Stimulated activated CD4-positive, alpha-beta T cell treated with anti-CD3 and anti-CD28 coated beads, Interleukin-4, amount 100 ng/mL, for 4 hours (primary cell): Measurements from ENCODE around the gene SLC25A21.

Experiments
- DNase-seq, 2 experiments: peaks; one replicate each; pipeline ENCODE4 v3.0.0-alpha.2; 2020

SLC25A21 gene

DNA sequence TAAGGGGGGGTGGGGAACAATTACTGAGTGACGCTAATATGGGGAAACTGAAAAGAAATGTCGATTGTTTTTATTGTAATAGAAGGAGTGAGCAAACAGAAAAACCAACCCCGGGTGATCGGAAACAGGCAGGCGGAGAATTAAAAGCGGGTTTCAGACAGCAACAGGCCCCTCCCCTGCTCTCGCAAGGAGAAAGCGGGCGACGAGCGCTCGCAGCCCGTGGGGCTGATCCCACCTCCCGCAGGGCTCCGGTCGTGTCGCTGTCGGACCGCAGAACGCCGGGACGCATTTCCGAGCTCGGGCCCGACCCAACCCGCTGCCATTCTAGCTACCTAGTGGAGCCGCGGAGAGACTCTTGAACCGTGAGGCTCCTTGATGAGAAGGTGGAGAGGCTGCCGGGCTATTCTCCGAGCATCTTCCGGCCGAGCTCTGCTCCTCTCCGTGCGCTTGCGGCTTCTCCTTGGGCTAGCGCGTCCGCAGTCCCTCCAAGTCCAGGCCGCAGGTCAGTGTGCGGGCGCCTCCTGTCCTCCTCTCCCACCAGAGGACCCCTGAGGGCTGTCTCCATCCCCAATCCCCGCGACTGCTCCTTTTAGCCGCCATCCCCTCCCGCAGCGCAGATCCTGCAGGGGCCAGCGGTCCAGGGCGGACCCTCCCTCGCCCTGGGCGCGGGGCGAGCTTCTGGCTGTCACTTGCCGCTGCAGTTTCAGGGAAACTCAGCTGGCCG, 514.8 kb downstream of the SLC25A21 start:
- no peak for DNase-seq

DNA sequence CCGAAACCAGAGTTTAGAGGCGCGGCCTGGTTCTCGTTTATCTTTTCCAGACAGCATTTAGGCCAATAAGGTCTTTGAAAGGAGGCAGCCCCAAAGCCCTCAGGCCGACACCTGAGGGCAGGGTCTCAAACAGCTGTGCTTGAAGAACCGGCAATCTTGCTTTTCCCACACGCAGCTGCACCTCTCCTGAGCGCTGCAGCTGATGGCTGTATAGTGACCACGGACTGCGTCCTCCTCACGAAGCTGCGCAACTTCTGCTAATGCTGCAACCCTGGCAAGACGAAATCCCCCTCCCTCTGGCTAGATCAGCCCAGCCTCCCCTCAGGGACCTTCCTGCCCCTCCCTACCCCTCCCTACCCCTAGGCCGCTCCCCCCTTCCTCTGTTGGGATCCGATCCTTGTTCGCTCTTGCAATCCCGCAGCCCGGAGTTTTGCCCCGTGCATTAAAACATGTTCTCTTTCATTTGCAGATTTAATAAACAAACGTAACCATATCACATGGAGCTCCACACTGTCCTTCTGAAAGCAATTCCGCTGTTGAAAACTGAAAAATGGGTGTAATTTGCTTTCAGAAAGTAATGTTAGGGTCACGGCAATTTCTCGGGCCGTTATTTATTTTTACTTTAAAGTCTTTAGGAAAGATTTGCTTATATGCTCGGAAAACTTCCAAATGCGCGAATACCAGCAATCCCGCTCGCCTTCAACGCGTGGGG, 515.6 kb downstream of the SLC25A21 start:
- DNase-seq = no peak

DNA sequence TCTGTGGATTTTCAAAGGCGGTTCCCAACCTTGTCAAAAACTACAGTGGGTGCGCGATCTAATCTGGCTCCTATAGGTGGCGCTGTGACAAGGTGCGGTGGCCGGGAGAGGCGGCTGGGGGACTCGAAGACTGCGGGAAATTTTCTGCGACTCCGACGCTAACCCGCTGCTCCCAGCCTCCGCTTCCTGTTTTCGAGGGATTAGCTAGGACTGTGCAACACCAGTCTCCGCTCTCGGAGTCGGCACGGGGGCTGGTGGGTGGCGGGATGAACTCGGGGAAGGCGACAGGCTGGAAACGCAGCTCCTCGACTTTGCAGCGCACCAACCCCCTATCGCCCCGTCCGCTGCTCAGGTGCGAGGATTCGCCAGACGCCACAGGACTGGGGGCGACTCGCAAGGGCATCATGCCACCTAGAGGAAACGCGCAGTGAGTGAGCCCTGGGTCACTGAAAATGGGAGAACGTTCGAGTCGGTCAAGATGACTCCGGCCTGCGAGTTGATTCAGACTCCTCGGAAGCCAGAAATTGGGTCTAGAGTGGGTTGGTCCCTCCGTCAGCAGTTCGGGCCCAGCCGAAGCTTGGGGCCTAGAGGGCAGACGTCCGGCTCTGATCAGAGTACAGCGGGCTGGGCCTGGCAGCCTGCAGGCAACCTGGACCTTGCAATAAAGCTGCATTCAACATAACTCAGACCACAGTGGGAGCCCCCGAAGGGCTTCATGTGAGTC, 516.3 kb downstream of the SLC25A21 start:
- no peak for DNase-seq

DNA sequence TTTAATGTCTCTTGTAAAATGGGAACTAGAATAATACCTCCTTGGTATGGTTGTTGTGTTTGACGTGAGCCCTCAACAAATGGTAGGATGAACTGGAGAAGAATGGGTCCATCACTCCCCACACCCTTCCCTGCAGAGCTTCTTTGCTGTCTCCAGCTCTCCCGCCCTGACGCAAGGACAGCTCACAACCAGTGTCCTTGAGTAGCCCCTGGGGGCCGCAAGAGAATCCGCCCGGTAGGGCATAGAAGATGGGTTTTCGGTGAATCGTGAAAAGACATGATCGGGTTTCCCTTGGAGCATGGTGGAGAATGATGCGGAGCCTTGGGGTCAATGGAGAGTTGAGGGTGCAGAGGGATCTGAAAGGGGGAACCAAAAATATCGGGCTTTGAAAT, 516.8 kb downstream of the SLC25A21 start:
- DNase-seq = no peak

DNA sequence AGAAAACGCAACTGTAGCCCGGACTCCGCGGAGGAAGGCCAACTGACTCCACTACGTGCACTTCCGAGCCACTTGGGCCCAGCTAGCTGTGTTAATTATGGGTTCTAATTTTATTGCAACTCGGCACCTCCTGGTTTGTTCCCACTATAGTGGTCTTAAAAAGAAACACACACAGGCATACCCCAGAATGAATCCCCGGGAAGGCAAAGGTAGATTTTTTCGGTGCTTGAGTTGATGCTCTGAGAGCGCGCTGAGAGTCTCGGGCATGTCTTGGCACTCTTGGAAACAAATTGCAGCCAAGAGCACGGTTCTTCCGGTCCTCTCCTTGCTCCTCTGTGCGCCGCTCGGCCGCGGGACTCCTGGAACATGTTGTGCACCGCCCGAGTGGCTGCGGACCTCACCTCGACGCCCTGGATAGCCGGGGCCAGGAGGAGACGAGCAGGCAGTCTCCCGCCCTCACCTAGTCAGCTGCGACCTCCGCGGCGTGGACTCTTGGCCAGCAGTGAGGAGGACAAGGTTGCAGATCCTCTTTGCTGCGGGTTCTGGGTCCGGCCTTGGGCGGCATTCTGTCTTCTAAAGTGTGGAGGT, 517.5 kb downstream of the SLC25A21 start:
- DNase-seq = no peak

DNA sequence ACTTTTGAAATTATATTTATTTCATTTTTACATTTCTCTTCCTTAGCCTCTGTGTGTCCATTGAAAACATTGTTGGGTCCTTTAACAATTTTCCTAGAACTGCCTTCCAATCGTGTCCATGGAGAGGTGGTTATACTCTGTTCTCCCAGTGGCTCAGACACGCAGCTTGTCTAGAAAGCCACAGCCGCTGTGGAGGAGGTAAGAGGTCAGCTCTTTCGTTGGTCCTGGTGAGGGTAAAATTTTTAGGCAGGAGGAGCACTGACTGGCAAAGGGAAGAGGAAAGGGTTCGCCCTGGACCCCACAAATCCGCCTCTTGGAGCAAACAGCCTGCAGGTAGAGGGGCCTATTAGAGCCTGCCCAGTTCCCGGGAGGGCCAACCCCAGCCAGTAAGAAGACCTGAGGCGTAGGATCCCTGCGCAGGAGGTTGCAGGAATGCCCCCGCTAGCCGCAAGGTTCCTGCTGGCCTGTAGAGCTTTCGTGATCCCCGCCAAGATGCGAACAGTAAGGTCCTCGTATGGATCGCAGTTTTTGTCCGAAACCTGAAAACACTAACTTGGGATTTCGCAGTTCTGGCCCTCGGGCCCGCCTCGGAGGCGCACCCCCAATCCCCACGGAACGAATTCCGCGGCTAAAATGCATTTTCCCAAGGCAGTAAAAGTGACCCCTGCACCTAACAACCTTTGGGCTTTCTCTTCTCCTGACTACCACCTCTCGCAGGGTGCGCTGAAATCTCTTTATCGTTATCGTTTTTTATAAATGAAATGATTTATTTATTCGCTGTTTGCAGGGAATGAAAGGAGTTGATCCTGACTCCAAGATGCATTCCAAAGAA, 518.2 kb downstream of the SLC25A21 start:
- DNase-seq = no peak

DNA sequence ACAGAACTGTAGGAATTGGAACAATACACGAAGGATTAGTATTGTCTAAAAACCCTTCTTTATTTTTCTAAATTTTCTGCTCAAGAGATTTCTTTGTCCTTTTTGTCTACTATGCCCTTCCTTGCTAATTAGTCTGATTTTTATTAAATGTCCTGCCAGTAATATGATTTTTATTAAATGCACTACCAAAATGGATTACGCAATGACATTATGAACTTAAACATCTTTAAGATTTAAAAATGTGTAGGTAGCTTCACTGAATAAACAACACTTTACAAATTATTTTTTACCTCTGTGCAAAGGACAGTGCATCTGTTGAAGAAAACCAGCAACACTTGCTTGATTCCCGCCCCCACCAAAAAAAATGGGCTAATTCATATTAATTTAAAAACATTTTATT, 519.0 kb downstream of the SLC25A21 start:
- no peak for DNase-seq

DNA sequence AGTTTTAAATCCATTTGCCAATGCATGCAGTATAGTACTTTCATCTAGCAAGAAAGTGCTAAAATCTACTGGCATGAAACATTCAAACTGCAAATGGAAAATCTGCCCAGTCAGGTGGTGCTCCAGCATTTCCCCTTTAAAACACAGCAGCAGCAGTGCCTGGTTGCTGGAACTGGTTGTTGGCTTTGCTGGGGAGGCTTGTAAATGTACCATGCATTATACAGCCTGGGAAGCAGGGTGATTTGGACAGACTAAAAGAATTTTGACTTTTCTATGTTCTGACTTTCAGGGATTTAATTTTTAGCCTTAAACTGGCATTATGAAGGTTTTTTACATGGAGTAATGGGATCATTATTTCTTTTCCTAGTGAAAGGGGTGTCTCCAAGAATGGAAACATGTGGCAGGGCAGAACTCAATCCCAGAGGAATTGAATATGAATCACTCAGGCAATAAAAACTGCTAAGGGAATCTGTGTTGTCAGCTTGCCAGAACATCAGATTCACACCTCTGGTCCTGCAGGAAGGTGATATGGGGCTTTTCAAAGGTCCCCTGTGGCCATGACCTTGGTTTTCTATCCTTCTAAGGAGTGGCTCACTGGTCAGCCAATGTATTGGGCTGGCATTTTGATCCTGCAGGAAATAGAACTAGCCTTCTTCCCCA, 519.7 kb downstream of the SLC25A21 start:
- DNase-seq = no peak

DNA sequence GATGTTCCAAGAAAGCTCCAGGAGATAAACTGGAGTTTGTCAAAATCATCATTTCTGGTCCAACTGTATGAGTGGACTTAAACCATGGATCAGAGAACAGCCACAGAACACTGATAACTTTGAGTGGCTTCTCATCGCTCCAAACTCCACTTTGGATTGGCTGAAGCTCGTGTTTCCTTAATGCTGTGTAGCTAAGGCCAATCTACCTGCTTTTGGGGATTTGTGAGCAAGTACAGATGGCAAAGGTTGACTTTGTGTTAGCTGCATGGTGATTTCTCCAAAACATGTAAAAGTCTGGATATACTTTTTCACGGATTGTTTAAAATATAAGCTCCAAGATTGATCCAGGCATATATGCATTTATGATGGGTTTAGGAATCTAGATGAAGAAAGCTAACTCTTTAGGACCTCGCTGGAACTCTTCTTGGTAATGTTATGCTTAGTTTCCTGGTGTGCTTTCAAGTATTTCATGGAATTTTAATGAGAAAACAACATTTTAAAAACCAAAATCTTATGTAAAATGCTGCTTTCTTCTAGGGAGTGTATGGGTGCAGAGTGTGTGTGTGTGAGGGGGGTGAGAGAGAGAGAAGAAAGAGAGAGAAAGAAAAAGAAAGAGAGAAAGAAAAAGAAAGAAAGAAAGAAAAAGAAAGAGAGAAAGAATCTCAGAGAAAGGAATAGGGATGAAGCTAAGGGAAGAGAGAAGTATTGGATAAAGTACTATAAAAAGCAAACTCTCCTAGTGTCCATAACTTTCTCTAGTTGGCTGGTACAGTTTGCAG, 522.3 kb downstream of the SLC25A21 start:
- no peak for DNase-seq

DNA sequence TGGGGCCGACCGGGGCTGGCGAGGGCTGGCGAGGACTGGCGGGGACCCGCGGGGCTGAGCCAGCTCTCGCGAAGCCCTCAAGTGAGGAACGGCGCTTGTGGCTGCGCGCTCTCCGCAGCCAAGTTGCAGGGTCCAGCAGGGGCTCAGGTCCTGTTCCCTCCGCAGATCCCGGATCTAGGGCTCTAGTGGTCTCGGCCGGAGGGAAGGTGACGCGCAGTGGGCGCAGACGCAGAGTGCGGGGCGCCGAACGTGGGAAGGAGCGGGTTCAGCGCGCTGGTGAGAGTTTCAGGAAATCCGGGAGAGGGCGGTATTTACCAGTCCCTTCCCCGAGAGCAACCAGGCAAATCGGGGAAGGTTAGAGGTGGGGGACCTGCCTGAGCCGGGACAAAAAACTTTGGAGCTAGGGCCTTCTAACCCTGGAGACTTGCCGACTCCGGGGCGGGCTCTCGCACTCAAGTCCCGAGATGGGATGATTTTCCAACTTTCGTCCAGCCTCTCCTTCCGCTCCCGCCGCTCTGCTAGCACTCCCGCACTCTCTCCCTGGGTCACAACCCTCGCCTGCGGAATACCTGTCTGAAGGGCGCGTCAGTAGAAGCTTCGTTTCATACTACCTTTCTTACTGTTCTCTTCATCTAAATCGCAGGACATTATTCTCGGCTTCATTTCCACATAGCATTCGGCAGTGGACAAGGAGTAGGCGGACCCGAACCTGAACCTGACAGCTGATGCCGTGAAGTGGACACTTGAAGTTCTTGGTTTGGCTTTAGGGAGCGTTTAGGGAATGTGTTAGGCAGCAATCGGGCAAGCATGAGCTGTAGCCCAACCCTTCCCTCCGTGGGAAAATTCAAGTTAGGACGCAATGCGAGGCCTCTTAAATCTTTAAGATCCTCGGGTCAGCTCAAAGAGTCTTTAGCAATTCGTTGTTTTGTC, 524.3 kb downstream of the SLC25A21 start:
- DNase-seq = no peak

DNA sequence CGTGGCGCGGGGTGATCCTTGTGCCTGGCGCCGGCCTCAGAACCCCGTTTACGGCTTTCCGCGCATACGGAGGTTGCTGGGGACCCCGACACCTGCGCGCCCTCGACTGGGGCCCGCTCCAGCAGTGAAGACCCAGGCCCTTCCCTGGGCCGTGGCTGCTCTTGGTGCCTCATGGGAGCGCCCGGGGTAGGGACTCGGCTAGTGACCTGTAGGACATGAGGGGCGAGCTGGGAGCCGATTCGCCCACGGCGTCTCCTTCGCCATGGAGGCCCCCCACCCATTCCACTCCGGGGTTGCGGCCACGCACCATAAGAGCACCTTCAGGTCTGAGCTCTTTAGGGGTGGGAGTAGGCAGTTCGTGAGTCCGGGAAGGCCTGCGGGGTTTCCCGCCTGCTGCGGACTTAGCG, 525.0 kb downstream of the SLC25A21 start:
- no peak for DNase-seq

DNA sequence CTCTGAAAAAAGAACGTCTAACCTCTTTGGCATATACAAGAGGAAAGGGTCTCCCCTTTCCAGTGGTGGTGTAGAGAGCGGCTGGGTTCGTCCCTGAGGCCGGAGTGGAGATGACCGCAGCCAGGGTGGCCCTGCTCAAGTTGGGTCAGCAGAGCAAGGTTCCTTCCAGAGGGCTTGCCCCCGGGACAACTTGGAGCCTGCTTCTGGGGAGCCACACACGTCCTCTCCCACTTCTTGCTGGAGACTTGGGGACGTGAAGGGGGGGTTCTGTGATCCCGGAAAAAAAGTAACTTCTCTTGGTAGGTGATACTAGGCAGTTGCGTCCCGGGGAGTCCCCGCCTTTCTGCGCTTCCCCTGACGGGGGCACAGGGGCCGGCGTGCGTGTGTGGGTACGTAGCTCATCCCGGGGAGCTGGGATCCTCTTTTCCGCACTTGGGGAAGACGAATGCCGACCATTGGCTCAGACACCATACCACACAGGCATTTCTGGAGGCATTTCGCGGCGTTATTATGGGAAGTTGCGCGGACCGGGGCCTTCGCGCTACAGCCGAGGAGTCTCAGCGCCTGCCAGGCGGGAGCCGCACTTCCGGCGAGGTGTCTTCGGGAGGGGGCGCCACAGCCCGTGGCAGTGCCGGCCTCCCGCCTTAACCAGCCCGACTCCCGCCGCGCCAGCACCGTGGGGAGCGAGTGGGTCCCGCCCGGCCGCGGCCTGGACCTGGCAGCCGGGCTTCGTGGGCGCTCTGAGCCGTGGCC, 525.6 kb downstream of the SLC25A21 start:
- no peak for DNase-seq

DNA sequence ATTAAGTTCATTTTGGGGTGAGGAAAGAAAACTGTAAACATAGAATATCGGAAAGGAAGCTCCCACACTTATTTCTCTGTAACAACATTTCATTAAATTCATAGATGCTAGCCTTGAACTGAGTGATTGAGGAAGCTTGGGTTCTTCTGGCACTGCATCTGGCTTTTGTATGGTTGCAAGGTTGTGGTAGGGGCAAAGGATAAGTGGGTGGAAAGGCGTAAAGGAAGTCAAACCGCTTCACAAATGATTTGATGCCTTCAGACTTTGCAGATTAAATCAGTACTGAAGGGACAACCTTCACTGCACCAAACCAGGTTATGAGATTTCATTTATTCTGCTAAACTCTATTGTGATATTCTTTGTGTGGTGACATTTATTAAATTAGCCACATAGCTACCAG, 538.8 kb downstream of the SLC25A21 start:
- no peak for DNase-seq
